T-helper 1 cell (primary cell): ENCODE measurements around the gene SSH3.

Experiments
- DNase-seq, 5 donors: peaks; one replicate each; pipeline ENCODE4 v3.0.0-alpha.2; 2012 to 2020
- total RNA-seq, 4 donors: gene quantifications; one replicate each; lab custom pipeline; 2026; lab: John Stamatoyannopoulos, UW

Gene SSH3
- 5.2 to 12.8 (median 10.3) reads per million in 4 donors for total RNA-seq

- DNase-seq = peak in 2 of 5 donors; percentile 43 to 56
Measured at GRCh38 chr11:67303132-67303834, at the start of gene SSH3. Gene SSH3 (plus strand): TSS chr11:67303530. CDS start chr11:67303626, 96 bp downstream.

GRCh38 chr11:67253872-67254624, 49.3 kb upstream of the SSH3 start:
- peak in 1 of 5 donors; percentile 54 for DNase-seq

DNA sequence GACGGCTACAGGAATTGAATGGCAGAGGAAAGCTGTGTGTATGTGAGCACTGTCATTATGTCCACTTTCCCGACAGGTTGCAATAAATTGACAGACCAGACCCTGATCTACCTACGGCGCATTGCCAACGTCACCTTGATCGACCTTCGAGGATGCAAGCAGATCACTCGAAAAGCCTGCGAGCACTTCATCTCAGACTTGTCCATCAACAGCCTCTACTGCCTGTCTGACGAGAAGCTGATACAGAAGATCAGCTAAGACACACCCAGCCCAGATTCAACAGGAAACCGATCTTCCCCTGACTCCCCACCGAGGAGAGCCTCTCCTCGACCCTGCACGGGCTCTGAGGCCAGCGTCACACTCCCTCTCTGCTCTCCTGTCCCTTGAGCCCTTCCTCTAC, 48.5 kb upstream of the SSH3 start:
- DNase-seq = no peak

GRCh38 chr11:67255353-67255752, 48.0 kb upstream of the SSH3 start:
- no peak for DNase-seq

GRCh38 chr11:67255864-67256263, 47.5 kb upstream of the SSH3 start:
- no peak for DNase-seq

GRCh38 chr11:67256477-67257135, 46.7 kb upstream of the SSH3 start:
- no peak for DNase-seq

DNA sequence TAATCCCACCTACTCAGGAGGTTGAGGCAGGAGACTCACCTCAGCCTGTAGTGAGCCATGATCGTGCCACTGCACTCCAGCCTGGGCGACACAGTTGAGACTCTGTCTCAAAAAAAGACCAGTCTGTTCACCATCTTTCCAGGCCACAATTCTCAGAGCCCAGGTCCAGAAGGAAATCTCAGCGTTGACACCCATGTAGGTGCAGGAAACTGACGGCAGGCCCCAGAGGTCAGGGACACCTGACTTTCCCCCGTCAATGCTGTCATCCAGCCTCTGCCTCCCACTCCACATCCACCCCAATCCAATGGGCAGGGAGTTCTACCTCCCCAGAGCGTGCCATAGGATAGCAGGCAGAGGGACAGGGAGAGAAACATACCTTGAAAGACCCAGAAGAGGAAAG, 42.9 kb upstream of the SSH3 start:
- DNase-seq = no peak

- peak in 1 of 5 donors; percentile 55 for DNase-seq
Measured at GRCh38 chr11:67260885-67261639, 42.3 kb upstream of the SSH3 start.

- DNase-seq = no peak
Measured at GRCh38 chr11:67261640-67261945, 41.7 kb upstream of the SSH3 start.

- DNase-seq = no peak
Measured at GRCh38 chr11:67261946-67262681, 41.2 kb upstream of the SSH3 start.

- DNase-seq = peak in 4 of 5 donors; percentile 60 to 81 (median 66)
Measured at GRCh38 chr11:67262731-67263675, 40.3 kb upstream of the SSH3 start.

DNA sequence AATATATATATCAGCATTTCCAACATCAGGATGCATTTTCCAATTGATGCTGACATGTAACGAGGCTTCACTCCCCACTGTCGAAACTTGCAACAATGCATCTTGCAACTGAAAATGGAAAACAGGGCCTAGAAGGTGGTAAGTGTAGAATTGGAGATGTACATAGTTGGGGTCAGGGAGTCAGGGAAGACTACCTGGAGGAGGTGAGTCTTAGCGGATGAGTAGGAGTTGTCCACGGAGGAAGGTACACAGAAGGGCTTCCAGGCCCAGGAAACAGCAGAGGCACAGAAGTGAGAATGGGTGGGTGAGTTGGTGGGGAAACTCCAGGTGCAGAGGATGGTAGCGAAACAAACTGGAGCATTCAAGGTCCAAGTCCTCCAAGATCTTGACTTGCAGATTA, 39.1 kb upstream of the SSH3 start:
- no peak for DNase-seq

- DNase-seq = no peak
Measured at GRCh38 chr11:67264877-67265632, 38.3 kb upstream of the SSH3 start.

- DNase-seq = peak; percentile 57 to 78 (median 68)
Measured at GRCh38 chr11:67265633-67266448, 37.5 kb upstream of the SSH3 start.

DNA sequence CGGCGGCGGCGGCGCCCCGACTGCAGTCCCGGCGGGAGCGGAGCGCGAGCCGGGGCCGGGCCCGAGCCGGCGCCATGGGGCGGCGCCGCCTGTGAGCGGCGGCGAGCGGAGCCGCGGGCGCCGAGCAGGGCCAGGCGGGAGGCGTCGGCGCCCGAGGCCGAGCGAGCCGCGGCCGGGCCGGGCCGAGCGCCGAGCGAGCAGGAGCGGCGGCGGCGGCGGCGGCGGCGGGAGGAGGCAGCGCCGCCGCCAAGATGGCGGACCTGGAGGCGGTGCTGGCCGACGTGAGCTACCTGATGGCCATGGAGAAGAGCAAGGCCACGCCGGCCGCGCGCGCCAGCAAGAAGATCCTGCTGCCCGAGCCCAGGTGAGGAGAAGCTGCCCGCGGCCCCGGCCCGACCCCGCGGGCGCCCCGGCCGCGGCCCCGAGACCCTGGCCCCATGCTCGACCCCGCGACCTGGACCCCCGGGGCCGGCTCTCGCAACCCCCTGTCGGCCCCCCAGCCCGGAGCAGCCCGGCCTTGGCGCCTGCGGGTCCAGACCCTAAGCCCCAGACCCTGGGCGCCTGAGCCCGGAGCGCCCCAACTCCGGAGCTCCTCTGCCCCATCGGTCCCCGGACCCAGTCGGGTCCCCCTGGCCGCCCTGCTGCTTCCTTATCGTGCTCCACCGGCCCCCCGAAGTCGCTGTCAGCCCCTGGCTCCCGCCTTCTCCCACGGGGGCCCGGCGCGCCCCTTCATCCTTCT, 36.7 kb upstream of the SSH3 start, which contains the start of gene GRK2:
Gene GRK2, plus strand, starts transcription at position 25 of the 739 bp plus-strand sequence. Its CDS starts 227 bp downstream, at position 252.
- DNase-seq = peak in 3 of 5 donors; percentile 41 to 56 (median 55)

- DNase-seq = peak in 2 of 5 donors; percentile 37 to 63
Measured at GRCh38 chr11:67267188-67268080, 35.9 kb upstream of the SSH3 start.
